Measurements from ENCODE around the gene ADRB2. TPM values are rescaled to one million over a fixed set of nuclear protein-coding genes. Genes with fewer than 3 reads are reported as not detected.

ADRB2 gene
- total RNA-seq, 1 donor, result 1.7 TPM

- H3K4me3 ChIP-seq (ENCODE audit: low read depth, low read length), result no peak overlapping the region
- no peak for DNase-seq (ENCODE audit: low read depth)
- TF ChIP-seq CTCF (IDR thresholded peaks at IDR 0.05; ENCODE audit: insufficient read depth, low read depth, low read length), result no peak
These were observed 22.1 kb downstream of the ADRB2 start for GRCh38 chr5:148848393-148849031.

GRCh38 chr5:148849461-148849860 lies 23.1 kb downstream of the ADRB2 start:
- no peak for TF ChIP-seq CTCF (IDR thresholded peaks at IDR 0.05; ENCODE audit: insufficient read depth, low read depth, low read length)
- no peak for DNase-seq (ENCODE audit: low read depth)
- no peak overlapping the region for H3K4me3 ChIP-seq (ENCODE audit: low read depth, low read length)

GRCh38 chr5:148850836-148851235 lies 24.4 kb downstream of the ADRB2 start:
- no peak for DNase-seq (ENCODE audit: low read depth)
- no peak overlapping the region for H3K4me3 ChIP-seq (ENCODE audit: low read depth, low read length)
- no peak for TF ChIP-seq CTCF (IDR thresholded peaks at IDR 0.05; ENCODE audit: insufficient read depth, low read depth, low read length)

GRCh38 chr5:148853868-148854267 lies 27.5 kb downstream of the ADRB2 start:
- H3K4me3 ChIP-seq (ENCODE audit: low read depth, low read length), result no peak overlapping the region
- TF ChIP-seq CTCF (IDR thresholded peaks at IDR 0.05; ENCODE audit: insufficient read depth, low read depth, low read length), result no peak
- DNase-seq (ENCODE audit: low read depth), result no peak

GRCh38 chr5:148855249-148856008 lies 29.0 kb downstream of the ADRB2 start:
- no peak overlapping the region for H3K4me3 ChIP-seq (ENCODE audit: low read depth, low read length)
- TF ChIP-seq CTCF (IDR thresholded peaks at IDR 0.05; ENCODE audit: insufficient read depth, low read depth, low read length), result no peak
- peak; percentile 72 for DNase-seq (ENCODE audit: low read depth)

- no peak overlapping the region for H3K4me3 ChIP-seq (ENCODE audit: low read depth, low read length)
- TF ChIP-seq CTCF (IDR thresholded peaks at IDR 0.05; ENCODE audit: insufficient read depth, low read depth, low read length), result no peak
- no peak for DNase-seq (ENCODE audit: low read depth)
These were observed 29.6 kb downstream of the ADRB2 start for GRCh38 chr5:148856009-148856367.

Data from fibroblast of villous mesenchyme (primary cell).